Activated T-helper 2 cell treated with anti-CD3 and anti-CD28 coated beads, Interferon-gamma antibody, Interleukin-2, Interleukin-4, amounts not matched to agents 10 μg/mL and 5 μg/mL and 100 μg/mL, durations not matched to agents 14 hours and 24 hours and 36 hours (primary cell): ENCODE data around the gene KLRC1. TPM values are rescaled to one million over a fixed set of nuclear protein-coding genes. Genes with fewer than 3 reads are reported as not detected.
A peak's percentile ranks its signal among the peaks of the same experiment; 100 is the strongest.
"Not testable (repeated sequence)": the region's sequence is repeated elsewhere in the genome, so short reads cannot be mapped to it uniquely, and the experiment has no call there.

Experiments used
- DNase-seq: peaks from one replicate; pipeline ENCODE4 v3.0.0; 2021; ENCODE audit warnings: low spot score
- H3K27ac Mint-ChIP-seq: one replicate; pipeline ENCODE4 v1.8.0; 2021; ENCODE audit warnings: mixed read lengths
- H3K27me3 Mint-ChIP-seq: one replicate; pipeline ENCODE4 v1.8.0; 2021; ENCODE audit warnings: low read depth, mixed read lengths
- H3K36me3 Mint-ChIP-seq: one replicate; pipeline ENCODE4 v1.8.0; 2021; ENCODE audit warnings: low read depth, mixed read lengths
- H3K4me1 Mint-ChIP-seq: one replicate; pipeline ENCODE4 v1.8.0; 2021; ENCODE audit warnings: low read depth, mixed read lengths
- H3K4me3 Mint-ChIP-seq: one replicate; pipeline ENCODE4 v1.8.0; 2021; ENCODE audit warnings: low read depth, mild to moderate bottlenecking, moderate library complexity, mixed read lengths
- H3K9me3 Mint-ChIP-seq: one replicate; pipeline ENCODE4 v1.8.0; 2021; ENCODE audit warnings: mixed read lengths
- intact Hi-C: fragments of 100-400 bp; cut with micrococcal nuclease; formaldehyde crosslinking; loops from one replicate; pipeline ENCODE4 v1.15.1; 2023
- total RNA-seq: library from RNA; stranded (reverse); gene quantifications from 2 replicates; pipeline ENCODE4 v1.2.3, GENCODE V29; 2022

The KLRC1 gene
- 0.21 and 0.37 TPM in 2 replicates for total RNA-seq

GRCh38 chr12:10453156-10453555 lies at the start of gene KLRC1:
Gene KLRC1 (minus strand): TSS chr12:10453377. CDS start chr12:10451156, 2,221 bp downstream.
- H3K4me1 Mint-ChIP-seq = no peaks in the 10 kb centered on the region
- peaks cover 27% of the 10 kb centered on the region for H3K9me3 Mint-ChIP-seq
- no peak within 1 kb of the TSS for H3K27ac Mint-ChIP-seq
- peaks cover 9% of the 10 kb centered on the region for H3K27me3 Mint-ChIP-seq
- no peak within 1 kb of the TSS for H3K4me3 Mint-ChIP-seq
- no peaks in the 10 kb centered on the region for H3K36me3 Mint-ChIP-seq
- intact Hi-C loops = no loop called here
- no peak for DNase-seq

- intact Hi-C loops = no loop called here
- H3K27me3 Mint-ChIP-seq = peaks cover 8% of the 10 kb centered on the region
- H3K9me3 Mint-ChIP-seq = no peaks in the 10 kb centered on the region
- peaks cover 12% of the 10 kb centered on the region for H3K4me1 Mint-ChIP-seq
- no peak for DNase-seq
- H3K36me3 Mint-ChIP-seq = no peaks in the 10 kb centered on the region
- H3K4me3 Mint-ChIP-seq = no peak overlapping the region
- no peak overlapping the region for H3K27ac Mint-ChIP-seq
These were observed 47.9 kb upstream of the KLRC1 start for GRCh38 chr12:10501030-10501429.

- no peaks in the 10 kb centered on the region for H3K9me3 Mint-ChIP-seq
- H3K36me3 Mint-ChIP-seq = no peaks in the 10 kb centered on the region
- no peak for DNase-seq
- no peak overlapping the region for H3K4me3 Mint-ChIP-seq
- intact Hi-C loops = no loop called here
- H3K4me1 Mint-ChIP-seq = peaks cover 9% of the 10 kb centered on the region
- peaks cover 17% of the 10 kb centered on the region for H3K27me3 Mint-ChIP-seq
- no peak overlapping the region for H3K27ac Mint-ChIP-seq
These were observed 44.9 kb upstream of the KLRC1 start for GRCh38 chr12:10498042-10498441.

- H3K9me3 Mint-ChIP-seq = no peaks in the 10 kb centered on the region
- H3K27me3 Mint-ChIP-seq = peaks cover 15% of the 10 kb centered on the region
- H3K4me1 Mint-ChIP-seq = peaks cover 7% of the 10 kb centered on the region
- H3K27ac Mint-ChIP-seq = peak overlapping the region; percentile 37
- H3K36me3 Mint-ChIP-seq = no peaks in the 10 kb centered on the region
- intact Hi-C loops = no loop called here
- no peak for DNase-seq
- H3K4me3 Mint-ChIP-seq = no peak overlapping the region
These were observed 44.4 kb upstream of the KLRC1 start for GRCh38 chr12:10497602-10498001.

- no peak overlapping the region for H3K27ac Mint-ChIP-seq
- no peak overlapping the region for H3K4me3 Mint-ChIP-seq
- H3K27me3 Mint-ChIP-seq = peaks cover 21% of the 10 kb centered on the region
- no peak for DNase-seq
- no peaks in the 10 kb centered on the region for H3K36me3 Mint-ChIP-seq
- H3K4me1 Mint-ChIP-seq = peaks cover 8% of the 10 kb centered on the region
- peaks cover 3% of the 10 kb centered on the region for H3K9me3 Mint-ChIP-seq
- intact Hi-C loops = no loop called here
These were observed 38.6 kb upstream of the KLRC1 start for GRCh38 chr12:10491766-10492165.

- H3K27me3 Mint-ChIP-seq = peaks cover 17% of the 10 kb centered on the region
- H3K9me3 Mint-ChIP-seq, intact Hi-C loops, DNase-seq, H3K4me3 Mint-ChIP-seq, H3K4me1 Mint-ChIP-seq, H3K27ac Mint-ChIP-seq, H3K36me3 Mint-ChIP-seq: not testable (repeated sequence)
These were observed 34.2 kb upstream of the KLRC1 start for GRCh38 chr12:10487328-10487727.

- H3K27ac Mint-ChIP-seq, H3K36me3 Mint-ChIP-seq, H3K4me3 Mint-ChIP-seq, H3K9me3 Mint-ChIP-seq, intact Hi-C loops, DNase-seq, H3K4me1 Mint-ChIP-seq: not testable (repeated sequence)
- peaks cover 13% of the 10 kb centered on the region for H3K27me3 Mint-ChIP-seq
These were observed 28.7 kb upstream of the KLRC1 start for GRCh38 chr12:10481901-10482300.

GRCh38 chr12:10472808-10473207 lies 19.6 kb upstream of the KLRC1 start:
- H3K27ac Mint-ChIP-seq, intact Hi-C loops, DNase-seq, H3K4me3 Mint-ChIP-seq, H3K27me3 Mint-ChIP-seq, H3K4me1 Mint-ChIP-seq, H3K9me3 Mint-ChIP-seq, H3K36me3 Mint-ChIP-seq: not testable (repeated sequence)

GRCh38 chr12:10469701-10470100 lies 16.5 kb upstream of the KLRC1 start:
- Mint-ChIP-seq H3K4me3 (no peak overlapping the region), H3K27ac (no peak overlapping the region), H3K4me1 (no peaks in the 10 kb centered on the region), H3K36me3 (no peaks in the 10 kb centered on the region), H3K9me3 (no peaks in the 10 kb centered on the region), H3K27me3 (peaks cover 7% of the 10 kb centered on the region)
- intact Hi-C loops = no loop called here
- DNase-seq = no peak

GRCh38 chr12:10466311-10466710 lies 13.1 kb upstream of the KLRC1 start:
- Mint-ChIP-seq H3K36me3 (no peaks in the 10 kb centered on the region), H3K4me3 (no peak overlapping the region), H3K9me3 (peaks cover 13% of the 10 kb centered on the region), H3K27ac (no peak overlapping the region), H3K27me3 (peaks cover 9% of the 10 kb centered on the region), H3K4me1 (no peaks in the 10 kb centered on the region)
- DNase-seq = no peak
- intact Hi-C loops = no loop called here

GRCh38 chr12:10457760-10458159 lies 4.6 kb upstream of the KLRC1 start:
- intact Hi-C loops = no loop called here
- peaks cover 47% of the 10 kb centered on the region for H3K9me3 Mint-ChIP-seq
- no peaks in the 10 kb centered on the region for H3K4me1 Mint-ChIP-seq
- H3K36me3 Mint-ChIP-seq = no peaks in the 10 kb centered on the region
- H3K27ac Mint-ChIP-seq = no peak overlapping the region
- H3K4me3 Mint-ChIP-seq = no peak overlapping the region
- peaks cover 5% of the 10 kb centered on the region for H3K27me3 Mint-ChIP-seq
- DNase-seq = no peak

- Mint-ChIP-seq H3K4me1 (no peaks in the 10 kb centered on the region), H3K27ac (no peak overlapping the region), H3K4me3 (no peak overlapping the region), H3K27me3 (peaks cover 5% of the 10 kb centered on the region), H3K9me3 (peaks cover 39% of the 10 kb centered on the region), H3K36me3 (no peaks in the 10 kb centered on the region)
- intact Hi-C loops = no loop called here
- DNase-seq = no peak
These were observed 3.7 kb upstream of the KLRC1 start for GRCh38 chr12:10456856-10457255.

GRCh38 chr12:10455766-10456165 lies 2.6 kb upstream of the KLRC1 start:
- Mint-ChIP-seq H3K4me1 (no peaks in the 10 kb centered on the region), H3K4me3 (no peak overlapping the region), H3K9me3 (peaks cover 37% of the 10 kb centered on the region), H3K36me3 (no peaks in the 10 kb centered on the region), H3K27ac (no peak overlapping the region), H3K27me3 (peaks cover 8% of the 10 kb centered on the region)
- DNase-seq = no peak
- intact Hi-C loops = no loop called here

- Mint-ChIP-seq H3K4me3 (no peak overlapping the region), H3K9me3 (peaks cover 33% of the 10 kb centered on the region), H3K27me3 (peaks cover 9% of the 10 kb centered on the region), H3K36me3 (no peaks in the 10 kb centered on the region), H3K27ac (no peak overlapping the region), H3K4me1 (no peaks in the 10 kb centered on the region)
- no peak for DNase-seq
- intact Hi-C loops = no loop called here
These were observed 1.4 kb upstream of the KLRC1 start for GRCh38 chr12:10454531-10454930.
